Vagina (tissue), 2 donors: ENCODE results near the gene CUEDC1.

Experiments
- POLR2A ChIP-seq, 2 donors: fragments of 450-650 bp; IDR thresholded peaks; one replicate each; pipeline ENCODE4 v1.6.1; 2017; ENCODE audit warnings: antibody characterized with exemption in 2 of 2, mild to moderate bottlenecking in 2 of 2, moderate library complexity in 2 of 2
- POLR2AphosphoS5 ChIP-seq, 2 donors: sonication (generic); formaldehyde crosslinking; IDR thresholded peaks; one replicate each; pipeline ENCODE4 v1.9.0; 2017; ENCODE audit warnings: antibody characterized with exemption in 2 of 2, mild to moderate bottlenecking in 2 of 2, low read depth in 1 of 2; ENCODE audit not compliant: insufficient read depth in 1 of 2
- TF ChIP-seq, protein P1 (sequence below), 3 experiments: fragments of 450-650 bp in 2 of 3; fragments of 200-600 bp in 1 of 3; sonication (generic) in 1 of 3; IDR thresholded peaks; one replicate each; pipeline ENCODE4 v1.5.1; 2017 to 2019; ENCODE audit warnings: antibody characterized with exemption in 3 of 3, mild to moderate bottlenecking in 2 of 3, moderate library complexity in 2 of 3

DNA sequence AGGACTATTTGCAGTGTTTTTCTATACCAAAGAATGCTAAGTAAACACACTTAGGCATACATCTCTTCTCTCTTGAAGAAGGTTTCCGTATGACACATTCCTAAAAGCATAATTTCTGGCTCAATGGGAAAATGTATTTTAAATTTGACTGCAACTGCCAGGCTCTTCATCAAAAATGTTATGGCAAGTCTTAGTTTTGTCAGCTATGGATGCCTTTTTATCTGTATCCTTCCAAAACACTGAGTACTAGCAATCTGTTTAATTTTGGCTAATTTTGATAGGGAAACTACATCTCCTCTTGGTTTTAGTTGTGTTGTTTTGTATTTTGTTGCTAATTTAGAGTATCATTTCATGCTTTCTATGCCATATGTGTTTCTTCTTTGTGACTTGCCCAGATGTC lies 140.8 kb downstream of the CUEDC1 start:
- TF ChIP-seq, protein P1, sequence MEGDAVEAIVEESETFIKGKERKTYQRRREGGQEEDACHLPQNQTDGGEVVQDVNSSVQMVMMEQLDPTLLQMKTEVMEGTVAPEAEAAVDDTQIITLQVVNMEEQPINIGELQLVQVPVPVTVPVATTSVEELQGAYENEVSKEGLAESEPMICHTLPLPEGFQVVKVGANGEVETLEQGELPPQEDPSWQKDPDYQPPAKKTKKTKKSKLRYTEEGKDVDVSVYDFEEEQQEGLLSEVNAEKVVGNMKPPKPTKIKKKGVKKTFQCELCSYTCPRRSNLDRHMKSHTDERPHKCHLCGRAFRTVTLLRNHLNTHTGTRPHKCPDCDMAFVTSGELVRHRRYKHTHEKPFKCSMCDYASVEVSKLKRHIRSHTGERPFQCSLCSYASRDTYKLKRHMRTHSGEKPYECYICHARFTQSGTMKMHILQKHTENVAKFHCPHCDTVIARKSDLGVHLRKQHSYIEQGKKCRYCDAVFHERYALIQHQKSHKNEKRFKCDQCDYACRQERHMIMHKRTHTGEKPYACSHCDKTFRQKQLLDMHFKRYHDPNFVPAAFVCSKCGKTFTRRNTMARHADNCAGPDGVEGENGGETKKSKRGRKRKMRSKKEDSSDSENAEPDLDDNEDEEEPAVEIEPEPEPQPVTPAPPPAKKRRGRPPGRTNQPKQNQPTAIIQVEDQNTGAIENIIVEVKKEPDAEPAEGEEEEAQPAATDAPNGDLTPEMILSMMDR (IDR thresholded peaks at IDR 0.05) = no peak
- TF ChIP-seq POLR2AphosphoS5 (IDR thresholded peaks at IDR 0.05; ENCODE audit: insufficient read depth in 1 of 2, low read depth in 1 of 2) (no peak), POLR2A (IDR thresholded peaks at IDR 0.05) (no peak)
